AG09309 (cell line): ENCODE data around the gene EPG5.

Experiments
- DNase-seq: peaks from one replicate; pipeline ENCODE4 v3.0.0-alpha.2; 2010; ENCODE audit warnings: low read depth
- H3K4me3 ChIP-seq: 2 replicates; pipeline ENCODE4 v1.5.1; 2011; ENCODE audit warnings: mild to moderate bottlenecking, low read depth, low read length, moderate library complexity; ENCODE audit not compliant: control insufficient read depth
- TF ChIP-seq, protein P1 (sequence below): IDR thresholded peaks from 2 replicates; pipeline ENCODE4 v1.5.1; 2011; ENCODE audit warnings: mild to moderate bottlenecking, low read depth, low read length, inconsistent platforms; ENCODE audit not compliant: insufficient read depth, control insufficient read depth; ENCODE audit errors: missing control alignments

EPG5 gene

DNA sequence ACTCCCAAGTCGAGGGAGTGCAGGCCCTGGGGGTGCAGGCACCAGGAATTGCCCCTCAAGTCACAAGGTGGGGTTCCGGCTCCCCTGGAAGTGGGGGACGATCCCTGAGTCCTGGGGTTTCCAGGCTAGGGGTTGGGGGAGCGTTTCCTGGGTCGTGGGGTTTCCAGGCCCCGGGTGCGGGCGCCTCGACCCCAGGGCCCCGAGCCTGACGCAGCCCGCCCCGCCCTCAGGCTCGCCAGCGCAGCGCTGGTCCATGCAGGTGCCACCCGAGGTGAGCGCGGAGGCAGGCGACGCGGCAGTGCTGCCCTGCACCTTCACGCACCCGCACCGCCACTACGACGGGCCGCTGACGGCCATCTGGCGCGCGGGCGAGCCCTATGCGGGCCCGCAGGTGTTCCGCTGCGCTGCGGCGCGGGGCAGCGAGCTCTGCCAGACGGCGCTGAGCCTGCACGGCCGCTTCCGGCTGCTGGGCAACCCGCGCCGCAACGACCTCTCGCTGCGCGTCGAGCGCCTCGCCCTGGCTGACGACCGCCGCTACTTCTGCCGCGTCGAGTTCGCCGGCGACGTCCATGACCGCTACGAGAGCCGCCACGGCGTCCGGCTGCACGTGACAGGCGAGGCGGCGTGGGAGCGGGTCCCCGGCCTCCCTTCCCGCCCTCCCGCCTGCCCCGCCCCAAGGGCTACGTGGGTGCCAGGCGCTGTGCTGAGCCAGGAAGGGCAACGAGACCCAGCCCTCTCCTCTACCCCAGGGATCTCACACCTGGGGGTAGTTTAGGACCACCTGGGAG is 129.7 kb downstream of the EPG5 start:
- TF ChIP-seq, protein P1, sequence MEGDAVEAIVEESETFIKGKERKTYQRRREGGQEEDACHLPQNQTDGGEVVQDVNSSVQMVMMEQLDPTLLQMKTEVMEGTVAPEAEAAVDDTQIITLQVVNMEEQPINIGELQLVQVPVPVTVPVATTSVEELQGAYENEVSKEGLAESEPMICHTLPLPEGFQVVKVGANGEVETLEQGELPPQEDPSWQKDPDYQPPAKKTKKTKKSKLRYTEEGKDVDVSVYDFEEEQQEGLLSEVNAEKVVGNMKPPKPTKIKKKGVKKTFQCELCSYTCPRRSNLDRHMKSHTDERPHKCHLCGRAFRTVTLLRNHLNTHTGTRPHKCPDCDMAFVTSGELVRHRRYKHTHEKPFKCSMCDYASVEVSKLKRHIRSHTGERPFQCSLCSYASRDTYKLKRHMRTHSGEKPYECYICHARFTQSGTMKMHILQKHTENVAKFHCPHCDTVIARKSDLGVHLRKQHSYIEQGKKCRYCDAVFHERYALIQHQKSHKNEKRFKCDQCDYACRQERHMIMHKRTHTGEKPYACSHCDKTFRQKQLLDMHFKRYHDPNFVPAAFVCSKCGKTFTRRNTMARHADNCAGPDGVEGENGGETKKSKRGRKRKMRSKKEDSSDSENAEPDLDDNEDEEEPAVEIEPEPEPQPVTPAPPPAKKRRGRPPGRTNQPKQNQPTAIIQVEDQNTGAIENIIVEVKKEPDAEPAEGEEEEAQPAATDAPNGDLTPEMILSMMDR, result peak; percentile 14
- DNase-seq, result no peak
- H3K4me3 ChIP-seq, result no peak overlapping the region

- H3K4me3 ChIP-seq, result no peak overlapping the region
- DNase-seq, result no peak
- TF ChIP-seq, protein P1, result no peak
These were observed 130.6 kb downstream of the EPG5 start for GRCh38 chr18:45836242-45837205.

DNA sequence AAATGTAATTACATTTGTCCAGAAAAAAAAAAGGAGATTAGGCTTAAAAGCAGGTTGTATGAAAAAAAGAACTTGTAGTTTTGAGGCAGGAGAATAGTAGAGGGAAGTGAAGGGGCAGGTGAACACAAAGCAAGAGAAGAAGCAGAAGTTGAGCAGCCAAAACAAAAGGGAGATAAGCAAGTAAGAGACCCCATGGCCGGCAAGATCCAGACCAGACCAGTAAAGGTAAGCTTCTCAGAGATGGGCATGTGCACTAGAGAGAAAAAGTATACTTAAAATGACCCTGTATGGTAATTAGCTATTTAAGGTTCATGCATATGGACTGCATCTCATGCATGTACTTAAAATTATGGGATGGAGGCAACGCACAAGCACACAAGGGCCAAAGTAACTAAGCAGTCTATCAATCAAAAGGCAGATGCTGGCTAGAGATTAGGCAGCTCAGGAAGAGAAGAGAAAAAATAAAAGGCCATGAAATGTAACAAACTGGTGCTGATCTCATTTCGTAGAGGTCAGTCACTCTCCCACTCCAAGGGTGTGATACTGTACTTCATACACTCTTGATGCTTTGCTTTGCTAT is 132.0 kb downstream of the EPG5 start:
- TF ChIP-seq, protein P1, result no peak
- H3K4me3 ChIP-seq, result no peak overlapping the region
- no peak for DNase-seq

DNA sequence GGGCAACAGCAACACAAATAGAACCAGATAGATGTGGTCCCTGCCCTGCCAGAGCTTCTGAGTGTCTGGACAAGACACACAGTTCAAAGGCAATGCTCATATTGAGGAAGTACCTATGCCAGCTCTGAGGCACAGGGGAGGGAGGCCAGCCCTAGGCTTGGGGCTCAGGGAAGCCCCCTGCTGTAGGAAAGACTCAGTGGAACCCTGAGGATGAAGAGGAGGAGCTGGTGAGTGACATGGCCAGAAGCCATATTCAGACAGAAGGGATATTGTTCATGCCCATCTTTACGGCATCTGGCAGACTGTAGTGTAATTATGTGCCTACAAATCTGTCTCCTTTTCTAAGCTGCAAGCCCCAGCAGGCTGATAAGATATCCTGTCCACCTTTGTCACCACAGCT is 132.8 kb downstream of the EPG5 start:
- TF ChIP-seq, protein P1, result no peak
- H3K4me3 ChIP-seq, result no peak overlapping the region
- DNase-seq, result no peak

- TF ChIP-seq, protein P1, result no peak
- no peak for DNase-seq
- H3K4me3 ChIP-seq, result no peak overlapping the region
These were observed 133.3 kb downstream of the EPG5 start for GRCh38 chr18:45833846-45834245.

GRCh38 chr18:45830917-45831316 is 136.2 kb downstream of the EPG5 start:
- no peak for DNase-seq
- TF ChIP-seq, protein P1, result no peak
- H3K4me3 ChIP-seq, result no peak overlapping the region
